BLaER1 (cell line): Measurements from ENCODE around the gene SNX24.
A peak's percentile ranks its signal among the peaks of the same experiment; 100 is the strongest.

Source experiments
- H3K27ac ChIP-seq: shearing (Covaris generic); formaldehyde crosslinking; 2 replicates; pipeline ENCODE4 v1.8.1; 2022
- H3K27me3 ChIP-seq: shearing (Covaris generic); formaldehyde crosslinking; 2 replicates; pipeline ENCODE4 v1.8.1; 2022
- H3K36me3 ChIP-seq: shearing (Covaris generic); formaldehyde crosslinking; 2 replicates; pipeline ENCODE4 v1.8.1; 2022
- H3K4me1 ChIP-seq: shearing (Covaris generic); formaldehyde crosslinking; 2 replicates; pipeline ENCODE4 v1.8.1; 2022
- H3K4me2 ChIP-seq: shearing (Covaris generic); formaldehyde crosslinking; 2 replicates; pipeline ENCODE4 v1.8.1; 2022
- H3K4me3 ChIP-seq: shearing (Covaris generic); formaldehyde crosslinking; 2 replicates; pipeline ENCODE4 v1.8.1; 2022
- H3K9ac ChIP-seq: shearing (Covaris generic); formaldehyde crosslinking; 2 replicates; pipeline ENCODE4 v1.8.1; 2022
- H3K9me3 ChIP-seq: shearing (Covaris generic); formaldehyde crosslinking; 2 replicates; pipeline ENCODE4 v1.8.1; 2022
- H4K20me1 ChIP-seq: shearing (Covaris generic); formaldehyde crosslinking; 2 replicates; pipeline ENCODE4 v1.8.1; 2022
- Cebpa-rat ChIP-seq: shearing (Covaris generic); IDR thresholded peaks from 2 replicates; pipeline ENCODE4 v1.8.1; 2022

SNX24 gene

DNA sequence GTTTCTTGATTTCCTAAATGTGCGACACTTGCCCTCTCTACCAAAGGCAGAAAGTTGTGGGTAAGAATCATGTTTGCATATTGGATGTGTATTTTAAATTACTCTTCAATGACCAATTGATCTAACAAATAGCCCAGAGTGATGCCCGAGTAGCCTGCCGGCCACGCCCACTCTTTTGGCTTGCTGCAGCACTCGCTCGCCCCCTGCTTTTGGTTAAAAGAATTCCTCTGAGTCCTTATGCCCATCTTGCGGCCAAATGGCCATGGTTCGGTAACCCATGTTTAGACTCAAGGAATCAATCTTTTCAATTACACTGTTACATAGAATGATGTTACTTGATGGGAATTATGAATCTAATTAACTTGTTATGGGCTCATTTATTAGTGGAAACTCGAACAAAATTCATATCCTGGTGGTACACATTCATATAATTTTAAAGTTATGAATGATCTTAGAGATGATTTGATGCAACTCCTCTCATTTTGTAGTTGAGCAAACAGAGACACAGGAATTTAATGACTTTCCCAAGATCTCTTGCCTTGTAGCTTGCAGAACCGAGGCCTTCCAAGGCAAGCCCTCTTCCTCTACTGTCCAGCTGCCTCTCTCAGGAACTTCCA is 154.6 kb downstream of the SNX24 start:
- Histone ChIP-seq H4K20me1 (no peaks in the 10 kb centered on the region), H3K4me2 (no peak overlapping the region), H3K36me3 (no peaks in the 10 kb centered on the region), H3K9ac (no peak overlapping the region), H3K27ac (no peak overlapping the region), H3K4me3 (no peak overlapping the region), H3K9me3 (no peaks in the 10 kb centered on the region), H3K27me3 (no peaks in the 10 kb centered on the region), H3K4me1 (no peaks in the 10 kb centered on the region)
- no peak for TF ChIP-seq Cebpa-rat

DNA sequence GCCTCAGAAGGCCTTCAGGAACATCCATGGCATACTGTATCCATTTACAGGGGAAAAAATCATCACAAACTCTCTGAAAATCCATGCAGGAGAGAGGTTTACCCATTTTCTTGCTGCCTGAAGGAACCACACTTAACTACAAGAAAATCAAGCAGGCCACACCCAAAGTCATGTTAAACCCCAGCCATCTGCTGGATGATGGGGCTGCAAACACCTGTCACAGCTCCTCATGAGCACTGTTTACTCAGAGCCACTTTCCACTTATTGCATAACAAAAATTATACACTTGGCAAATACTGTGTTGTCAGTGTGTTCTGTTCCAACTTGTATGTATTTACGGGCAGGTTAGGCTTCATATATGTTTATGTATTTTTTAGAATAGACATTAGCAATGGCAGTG is 155.3 kb downstream of the SNX24 start:
- no peak for TF ChIP-seq Cebpa-rat

GRCh38 chr5:123001808-123002207 is 156.4 kb downstream of the SNX24 start:
- no peaks in the 10 kb centered on the region for H4K20me1 ChIP-seq
- no peak for TF ChIP-seq Cebpa-rat
- H3K4me3 ChIP-seq: no peak overlapping the region
- no peak overlapping the region for H3K4me2 ChIP-seq
- H3K9ac ChIP-seq: no peak overlapping the region
- H3K9me3 ChIP-seq: no peaks in the 10 kb centered on the region
- no peaks in the 10 kb centered on the region for H3K4me1 ChIP-seq
- H3K27me3 ChIP-seq: no peaks in the 10 kb centered on the region
- no peak overlapping the region for H3K27ac ChIP-seq
- no peaks in the 10 kb centered on the region for H3K36me3 ChIP-seq

More for the DNA sequence above, 155.3 kb downstream of the SNX24 start:
- no peak overlapping the region for H3K4me3 ChIP-seq
- H3K9ac ChIP-seq: no peak overlapping the region
- no peak overlapping the region for H3K27ac ChIP-seq
- no peaks in the 10 kb centered on the region for H3K9me3 ChIP-seq
- H4K20me1 ChIP-seq: no peaks in the 10 kb centered on the region
- no peaks in the 10 kb centered on the region for H3K27me3 ChIP-seq
- H3K4me2 ChIP-seq: no peak overlapping the region
- no peaks in the 10 kb centered on the region for H3K4me1 ChIP-seq
- no peaks in the 10 kb centered on the region for H3K36me3 ChIP-seq

DNA sequence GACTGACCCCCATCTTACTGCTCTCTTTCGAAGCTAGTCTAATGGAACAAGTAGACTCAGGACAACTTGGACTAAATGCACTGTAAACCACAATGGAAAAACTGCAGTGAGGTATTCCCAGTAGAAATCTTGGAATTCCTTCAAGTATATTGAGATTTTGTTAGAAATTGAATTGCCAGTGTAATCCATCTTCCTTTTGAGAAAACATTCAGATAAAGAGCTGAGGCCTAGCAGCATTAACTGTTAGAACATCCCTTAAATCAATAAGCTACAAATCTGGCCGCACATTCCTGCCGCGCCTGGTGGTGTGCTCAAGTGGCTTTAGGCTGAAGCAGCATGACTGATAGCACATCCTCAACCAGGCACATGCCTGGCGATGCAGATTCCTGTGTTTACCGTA is 161.8 kb downstream of the SNX24 start:
- Histone ChIP-seq H4K20me1 (no peaks in the 10 kb centered on the region), H3K36me3 (no peaks in the 10 kb centered on the region), H3K4me3 (no peak overlapping the region), H3K27ac (no peak overlapping the region), H3K9ac (no peak overlapping the region), H3K27me3 (no peaks in the 10 kb centered on the region), H3K9me3 (no peaks in the 10 kb centered on the region), H3K4me2 (no peak overlapping the region), H3K4me1 (no peaks in the 10 kb centered on the region)
- TF ChIP-seq Cebpa-rat: no peak

DNA sequence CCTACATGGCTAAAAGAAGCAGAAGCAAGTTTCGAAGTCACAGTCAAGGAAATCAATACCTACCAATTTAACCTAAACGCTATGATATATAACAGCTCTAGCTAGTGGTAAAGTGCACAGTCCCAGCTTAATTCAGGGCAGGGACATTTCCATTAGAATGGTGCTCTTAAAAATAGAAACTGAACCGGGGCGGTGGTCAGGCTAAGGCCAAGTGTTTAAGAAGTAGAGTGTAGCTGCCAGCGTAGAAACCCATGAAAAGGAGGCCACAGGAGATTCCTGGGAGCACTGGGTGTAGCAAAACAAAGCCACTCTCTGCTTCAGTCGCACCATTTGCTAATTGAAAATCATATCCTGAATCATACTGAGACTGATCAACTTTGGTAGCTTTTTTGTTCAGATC is 162.3 kb downstream of the SNX24 start:
- H3K27ac ChIP-seq: no peak overlapping the region
- no peaks in the 10 kb centered on the region for H3K27me3 ChIP-seq
- no peaks in the 10 kb centered on the region for H3K4me1 ChIP-seq
- H3K9ac ChIP-seq: no peak overlapping the region
- H3K36me3 ChIP-seq: no peaks in the 10 kb centered on the region
- H3K4me2 ChIP-seq: no peak overlapping the region
- no peaks in the 10 kb centered on the region for H4K20me1 ChIP-seq
- no peaks in the 10 kb centered on the region for H3K9me3 ChIP-seq
- TF ChIP-seq Cebpa-rat: no peak
- no peak overlapping the region for H3K4me3 ChIP-seq

- no peak overlapping the region for H3K9ac ChIP-seq
- H3K27me3 ChIP-seq: no peaks in the 10 kb centered on the region
- no peak for TF ChIP-seq Cebpa-rat
- no peak overlapping the region for H3K4me3 ChIP-seq
- no peaks in the 10 kb centered on the region for H4K20me1 ChIP-seq
- no peak overlapping the region for H3K27ac ChIP-seq
- H3K36me3 ChIP-seq: no peaks in the 10 kb centered on the region
- H3K9me3 ChIP-seq: peaks cover 8% of the 10 kb centered on the region; the same call in 1 of the 2 replicates
- H3K4me2 ChIP-seq: no peak overlapping the region
- no peaks in the 10 kb centered on the region for H3K4me1 ChIP-seq
Measured at GRCh38 chr5:123012321-123012720, 166.9 kb downstream of the SNX24 start.

DNA sequence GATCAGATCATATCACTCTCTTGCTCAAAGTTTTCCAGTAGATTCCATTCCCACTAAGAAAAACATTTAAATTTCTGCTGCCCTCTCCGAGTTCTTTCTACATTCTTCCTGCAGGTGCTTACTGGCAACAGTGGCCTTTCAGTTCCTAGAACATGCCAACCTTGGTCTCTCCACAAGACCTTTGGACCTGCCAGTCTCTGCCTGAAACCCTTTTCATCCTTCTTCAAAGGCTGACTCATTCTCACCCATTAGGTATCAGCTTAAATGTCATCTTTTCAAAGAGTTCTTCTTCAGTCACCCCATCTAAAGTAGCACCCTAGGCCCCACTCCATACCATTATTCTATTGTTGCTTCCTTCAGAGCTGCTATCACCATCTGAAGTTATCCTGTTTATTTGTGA is 169.3 kb downstream of the SNX24 start:
- no peaks in the 10 kb centered on the region for H3K4me1 ChIP-seq
- H3K27ac ChIP-seq: no peak overlapping the region
- no peaks in the 10 kb centered on the region for H3K36me3 ChIP-seq
- no peak overlapping the region for H3K4me2 ChIP-seq
- no peak overlapping the region for H3K9ac ChIP-seq
- no peaks in the 10 kb centered on the region for H3K27me3 ChIP-seq
- TF ChIP-seq Cebpa-rat: no peak
- no peak overlapping the region for H3K4me3 ChIP-seq
- peaks cover 8% of the 10 kb centered on the region; the same call in 1 of the 2 replicates for H3K9me3 ChIP-seq
- no peaks in the 10 kb centered on the region for H4K20me1 ChIP-seq

DNA sequence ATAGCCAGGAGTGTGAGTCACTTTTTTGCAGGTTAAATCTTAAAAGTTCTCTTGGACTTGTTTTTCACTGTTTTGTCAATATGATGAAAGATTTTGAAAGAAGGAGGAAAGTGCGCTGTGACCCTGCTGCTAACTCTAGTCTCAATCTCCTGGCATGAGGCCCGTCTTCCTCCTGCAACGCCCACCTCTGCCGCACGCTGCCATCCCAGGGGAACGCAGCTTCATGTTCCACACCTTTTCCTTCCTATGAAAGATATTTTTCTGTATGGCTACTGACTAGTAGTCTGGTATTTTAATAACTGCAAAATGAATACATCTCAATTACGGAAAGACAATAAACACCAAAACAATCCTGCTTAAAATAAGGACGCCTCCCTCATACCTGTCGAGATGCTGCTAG is 182.8 kb downstream of the SNX24 start:
- no peak overlapping the region for H3K4me3 ChIP-seq
- no peaks in the 10 kb centered on the region for H3K36me3 ChIP-seq
- no peaks in the 10 kb centered on the region for H3K4me1 ChIP-seq
- H3K9me3 ChIP-seq: no peaks in the 10 kb centered on the region
- no peak for TF ChIP-seq Cebpa-rat
- H4K20me1 ChIP-seq: no peaks in the 10 kb centered on the region
- H3K27me3 ChIP-seq: no peaks in the 10 kb centered on the region
- no peak overlapping the region for H3K9ac ChIP-seq
- no peak overlapping the region for H3K27ac ChIP-seq
- H3K4me2 ChIP-seq: no peak overlapping the region

DNA sequence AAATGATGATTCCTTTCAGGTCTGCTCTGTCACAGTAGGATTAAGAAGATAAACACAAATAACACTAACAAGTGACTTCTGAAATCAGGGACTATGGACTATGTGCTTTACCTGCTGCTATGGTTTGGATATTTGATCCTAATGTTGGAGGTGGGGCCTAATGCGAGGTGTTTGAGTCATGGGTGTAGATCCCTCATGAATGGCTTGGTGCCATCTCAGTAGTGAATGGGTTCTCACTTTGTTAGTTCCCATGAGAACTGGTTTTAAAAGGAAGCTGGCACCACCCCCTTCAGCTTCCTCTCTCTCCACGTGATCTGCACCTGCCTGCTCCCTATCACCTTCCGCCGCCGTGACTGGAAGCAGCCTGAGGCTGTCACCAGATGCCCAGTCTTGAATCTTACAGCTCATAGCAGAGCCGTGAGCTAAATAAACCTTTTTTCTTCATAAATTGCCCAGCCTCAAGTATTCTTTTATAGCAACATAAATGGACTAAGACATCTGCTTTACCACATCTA is 187.8 kb downstream of the SNX24 start:
- peaks cover 41% of the 10 kb centered on the region for H3K27me3 ChIP-seq
- peaks cover 17% of the 10 kb centered on the region for H3K4me1 ChIP-seq
- H3K4me3 ChIP-seq: no peak overlapping the region
- no peak overlapping the region for H3K9ac ChIP-seq
- H3K4me2 ChIP-seq: no peak overlapping the region
- H3K36me3 ChIP-seq: no peaks in the 10 kb centered on the region
- H3K9me3 ChIP-seq: no peaks in the 10 kb centered on the region
- H3K27ac ChIP-seq: no peak overlapping the region
- 0 out of 2 replicates have a peak, but pooled peaks cover 15% of the 10 kb centered on the region for H4K20me1 ChIP-seq
- no peak for TF ChIP-seq Cebpa-rat

GRCh38 chr5:123035360-123035917 is 190.0 kb downstream of the SNX24 start:
- H3K9me3 ChIP-seq: no peaks in the 10 kb centered on the region
- H4K20me1 ChIP-seq: 0 out of 2 replicates have a peak, but pooled peaks cover 15% of the 10 kb centered on the region
- H3K27me3 ChIP-seq: peaks cover 54% of the 10 kb centered on the region
- no peaks in the 10 kb centered on the region for H3K36me3 ChIP-seq
- peaks cover 17% of the 10 kb centered on the region for H3K4me1 ChIP-seq
- no peak overlapping the region for H3K27ac ChIP-seq
- peak overlapping the region; percentile 96 for H3K4me2 ChIP-seq
- peak overlapping the region; percentile 77 for H3K4me3 ChIP-seq
- TF ChIP-seq Cebpa-rat: no peak
- peak overlapping the region; percentile 43; the same call in 1 of the 2 replicates for H3K9ac ChIP-seq
